Small intestine (tissue), 7 donors: ENCODE measurements around the gene THSD4. TPM values are rescaled to one million over a fixed set of nuclear protein-coding genes. Genes with fewer than 3 reads are reported as not detected.

ENCODE experiments used
- DNase-seq, 2 donors: peaks; one replicate each; pipeline versions ENCODE4 v3.0.0 to v3.0.0-alpha.2; 2013
- FAIRE-seq: peaks from 2 replicates; lab custom pipeline; 2012; peaks lifted over from hg19 to GRCh38; lab: Jason Lieb, UNC
- H3K27ac ChIP-seq, 3 donors: one replicate each; pipeline ENCODE4 v1.5.1; 2013; ENCODE audit warnings: low read length in 2 of 3, mild to moderate bottlenecking in 2 of 3, control low read depth in 1 of 3, inconsistent platforms in 1 of 3, low read depth in 1 of 3, moderate library complexity in 1 of 3
- H3K27me3 ChIP-seq, 3 donors: one replicate each; pipeline ENCODE4 v1.6.1; 2013; ENCODE audit warnings: low read length in 3 of 3, inconsistent platforms in 1 of 3; ENCODE audit not compliant: control insufficient read depth in 3 of 3, insufficient read depth in 3 of 3
- H3K36me3 ChIP-seq, 3 donors: one replicate each; pipeline ENCODE4 v1.6.1; 2013; ENCODE audit warnings: low read length in 3 of 3, inconsistent platforms in 1 of 3, low read depth in 1 of 3, mild to moderate bottlenecking in 1 of 3, moderate library complexity in 1 of 3; ENCODE audit not compliant: control insufficient read depth in 3 of 3, insufficient read depth in 2 of 3
- H3K4me1 ChIP-seq, 3 donors: one replicate each; pipeline ENCODE4 v1.6.1; 2013; ENCODE audit warnings: low read length in 2 of 3, inconsistent platforms in 1 of 3, low read depth in 1 of 3, mild to moderate bottlenecking in 1 of 3, moderate library complexity in 1 of 3; ENCODE audit not compliant: control insufficient read depth in 3 of 3, insufficient read depth in 2 of 3
- H3K4me3 ChIP-seq, 3 donors: one replicate each; pipeline ENCODE4 v1.5.1; 2013; ENCODE audit warnings: low read length in 3 of 3, control low read depth in 1 of 3, inconsistent platforms in 1 of 3, low read depth in 1 of 3, mild to moderate bottlenecking in 1 of 3, moderate library complexity in 1 of 3
- H3K9me3 ChIP-seq, 2 donors: one replicate each; pipeline ENCODE4 v1.6.1; 2013; ENCODE audit warnings: low read depth in 1 of 2, low read length in 1 of 2; ENCODE audit not compliant: control insufficient read depth in 2 of 2, insufficient read depth in 1 of 2
- WGBS, 3 donors: extraction: QIAGEN DNeasy Blood & Tissue Kit; methylation state at CpG; one replicate each; pipeline ENCODE4 v1.1.7; 2013; 5-methylcytosine and 5-hydroxymethylcytosine counted together
- polyA plus RNA-seq, 4 donors: library from polyadenylated mRNA; stranded (reverse) in 3 of 4; unstranded in 1 of 4; fragments of 200-250 nt in 3 of 4; fragments of 120-200 nt in 1 of 4; gene quantifications; one replicate each; pipeline versions ENCODE4 v1.2.1 to v1.2.3, GENCODE V29; 2013
- donor health status: healthy with polysubstance abuse.
- donor health status: control.
- donor health status: control.
- donor health status: Bipolar disorder and iron deficiency.
- donor health status: healthy.

The THSD4 gene
- polyA plus RNA-seq, 4 donors: 3.6 to 14.4 (median 9.7) TPM

- H3K27ac ChIP-seq: no peak overlapping the region
- DNase-seq (no peak), FAIRE-seq (no peak)
- no peaks in the 10 kb centered on the region for H3K36me3 ChIP-seq
- peaks cover 0 to 2% (median 0%) of the 10 kb centered on the region in 3 donors for H3K27me3 ChIP-seq
- H3K4me3 ChIP-seq: no peak overlapping the region
- 91 to 96% (median 96%) methylated on average over 4 of the region's 4 CpGs for WGBS, 3 donors
- no peaks in the 10 kb centered on the region for H3K4me1 ChIP-seq
- H3K9me3 ChIP-seq: no peaks in the 10 kb centered on the region
Measured at GRCh38 chr15:71623111-71623510, 507.8 kb downstream of the THSD4 start.

DNA sequence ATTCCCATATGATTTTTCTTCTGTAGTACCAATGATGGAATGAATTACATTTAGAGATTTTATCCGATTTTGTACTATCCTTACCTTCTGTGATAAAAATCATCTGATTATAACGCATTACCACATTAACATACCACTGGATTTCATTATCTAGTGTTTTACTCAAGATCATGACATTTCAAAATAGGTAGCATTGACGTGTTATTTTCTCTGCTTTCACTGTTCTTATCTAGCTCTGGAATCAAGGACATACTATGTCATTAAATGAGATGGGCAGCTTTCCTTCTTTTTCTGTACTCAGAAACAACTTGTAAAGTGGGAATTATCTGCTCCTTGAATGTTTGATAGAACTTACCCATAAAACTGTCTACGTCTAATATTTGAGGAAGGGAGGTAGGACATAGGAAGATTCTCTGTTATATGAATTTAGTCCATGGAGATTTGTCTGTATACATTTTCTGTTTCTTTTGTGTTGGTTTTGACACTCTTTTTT, 511.4 kb downstream of the THSD4 start:
- Histone ChIP-seq H3K4me3 (no peak overlapping the region), H3K4me1 (no peaks in the 10 kb centered on the region), H3K9me3 (no peaks in the 10 kb centered on the region), H3K27me3 (peaks cover 0 to 2% (median 0%) of the 10 kb centered on the region in 3 donors), H3K36me3 (no peaks in the 10 kb centered on the region), H3K27ac (no peak overlapping the region)
- WGBS, 3 donors: 87 to 94% (median 91%) methylated on average over 4 of the region's 4 CpGs
- FAIRE-seq (no peak), DNase-seq (no peak)

- Histone ChIP-seq H3K4me3 (no peak overlapping the region), H3K27ac (no peak overlapping the region), H3K27me3 (peaks cover 0 to 2% (median 0%) of the 10 kb centered on the region in 3 donors), H3K4me1 (no peaks in the 10 kb centered on the region), H3K9me3 (no peaks in the 10 kb centered on the region), H3K36me3 (no peaks in the 10 kb centered on the region)
- WGBS, 3 donors: 71 to 97% (median 90%) methylated on average over 2 of the region's 2 CpGs
- FAIRE-seq (no peak), DNase-seq (no peak)
Measured at GRCh38 chr15:71627188-71627587, 511.9 kb downstream of the THSD4 start.

DNA sequence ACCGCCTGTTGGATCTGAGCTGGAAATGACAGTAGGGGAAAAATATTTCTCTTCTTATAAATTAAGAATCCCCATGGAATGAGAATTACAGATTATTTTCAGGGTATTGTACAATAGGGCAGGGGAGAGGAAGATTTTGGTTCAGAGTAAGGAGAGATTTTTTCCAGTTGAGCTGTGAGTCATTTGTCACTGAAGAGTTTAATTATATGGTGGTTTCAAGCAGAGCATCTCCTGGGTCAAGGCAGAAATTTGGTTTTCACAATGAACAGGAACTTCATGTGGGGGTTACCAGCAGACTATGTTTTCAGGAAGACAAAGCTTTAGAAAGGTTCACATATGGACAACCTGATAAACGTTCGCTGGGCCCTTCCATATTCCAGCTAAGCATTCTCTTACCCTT, 512.3 kb downstream of the THSD4 start:
- FAIRE-seq: no peak
- WGBS, 3 donors: 90 to 96% (median 90%) methylated on average over 3 of the region's 3 CpGs

GRCh38 chr15:71628988-71629770, 513.9 kb downstream of the THSD4 start:
- peaks cover 0 to 2% (median 0%) of the 10 kb centered on the region in 3 donors for H3K27me3 ChIP-seq
- DNase-seq: no peak
- no peak overlapping the region for H3K27ac ChIP-seq
- FAIRE-seq: no peak
- no peaks in the 10 kb centered on the region for H3K36me3 ChIP-seq
- 70 to 88% (median 86%) methylated on average over 10 to 11 of the region's 11 CpGs for WGBS, 3 donors
- peaks cover 0 to 5% (median 0%) of the 10 kb centered on the region in 3 donors for H3K4me1 ChIP-seq
- no peaks in the 10 kb centered on the region for H3K9me3 ChIP-seq
- H3K4me3 ChIP-seq: no peak overlapping the region

More for the DNA sequence above, 512.3 kb downstream of the THSD4 start:
- H3K9me3 ChIP-seq: no peaks in the 10 kb centered on the region
- peaks cover 0 to 4% (median 0%) of the 10 kb centered on the region in 3 donors for H3K4me1 ChIP-seq
- peaks cover 0 to 2% (median 0%) of the 10 kb centered on the region in 3 donors for H3K27me3 ChIP-seq
- no peak overlapping the region for H3K27ac ChIP-seq
- H3K36me3 ChIP-seq: no peaks in the 10 kb centered on the region
- no peak overlapping the region for H3K4me3 ChIP-seq
- DNase-seq: no peak

DNA sequence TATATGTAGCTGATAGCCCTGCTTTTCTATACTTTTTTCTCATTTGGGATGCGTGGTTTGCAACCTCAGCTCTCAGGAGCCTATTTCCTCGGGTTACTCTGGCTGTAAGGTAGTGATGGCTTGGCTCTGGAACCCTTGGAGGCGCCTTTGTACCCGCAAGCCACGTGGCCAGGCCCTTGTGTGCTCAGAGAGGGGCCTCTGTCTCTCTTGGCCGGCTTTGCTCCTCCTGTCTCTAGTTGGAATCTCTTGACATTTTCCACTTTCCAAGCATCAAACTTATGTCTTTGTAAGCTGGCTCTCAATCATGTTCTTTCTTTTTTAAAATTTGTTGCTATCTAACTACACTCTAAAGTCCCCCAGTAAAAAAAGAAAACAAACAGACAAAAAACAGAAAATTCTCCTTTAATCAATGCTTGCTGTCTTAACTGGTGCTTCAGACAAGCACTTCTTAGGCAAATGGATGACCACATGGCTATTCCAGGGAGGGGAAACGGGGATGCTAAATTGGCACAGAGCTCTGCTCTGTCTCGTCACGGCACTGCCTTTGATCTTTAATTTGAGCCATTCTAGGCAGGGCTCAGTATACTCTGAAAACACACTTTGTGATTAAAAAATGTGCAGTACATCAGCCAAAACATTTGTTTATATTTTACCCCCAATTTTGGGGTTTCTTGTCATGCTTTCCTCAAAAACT, 514.7 kb downstream of the THSD4 start:
- WGBS, 3 donors: 66 to 77% (median 70%) methylated on average over 9 of the region's 9 CpGs
- no peak for DNase-seq
- no peak overlapping the region for H3K27ac ChIP-seq

GRCh38 chr15:71630475-71630809, 515.2 kb downstream of the THSD4 start:
- Histone ChIP-seq H3K9me3 (no peaks in the 10 kb centered on the region), H3K36me3 (no peaks in the 10 kb centered on the region), H3K4me1 (peaks cover 0 to 5% (median 0%) of the 10 kb centered on the region in 3 donors), H3K4me3 (no peak overlapping the region), H3K27me3 (peaks cover 0 to 2% (median 0%) of the 10 kb centered on the region in 3 donors), H3K27ac (no peak overlapping the region)
- DNase-seq: no peak
- no peak for FAIRE-seq
- WGBS, 3 donors: 81 to 91% (median 87%) methylated on average over 2 of the region's 2 CpGs

More for the DNA sequence above, 514.7 kb downstream of the THSD4 start:
- no peak overlapping the region for H3K4me3 ChIP-seq
- peaks cover 0 to 5% (median 0%) of the 10 kb centered on the region in 3 donors for H3K4me1 ChIP-seq
- no peaks in the 10 kb centered on the region for H3K9me3 ChIP-seq
- no peaks in the 10 kb centered on the region for H3K36me3 ChIP-seq
- no peak for FAIRE-seq
- peaks cover 0 to 2% (median 0%) of the 10 kb centered on the region in 3 donors for H3K27me3 ChIP-seq

- DNase-seq: peak in 1 of 2 donors; percentile 6
- no peak overlapping the region for H3K4me3 ChIP-seq
- FAIRE-seq: no peak
- H3K36me3 ChIP-seq: no peaks in the 10 kb centered on the region
- no peaks in the 10 kb centered on the region for H3K27me3 ChIP-seq
- WGBS, 3 donors: 6 to 39% (median 33%) methylated on average over 3 of the region's 3 CpGs
- H3K4me1 ChIP-seq: peaks cover 0 to 5% (median 0%) of the 10 kb centered on the region in 3 donors
- no peaks in the 10 kb centered on the region for H3K9me3 ChIP-seq
- no peak overlapping the region for H3K27ac ChIP-seq
Measured at GRCh38 chr15:71632576-71633195, 517.4 kb downstream of the THSD4 start.
